Loucy (cell line): ENCODE data around the gene RPL23.

ENCODE experiments used
- H2AFZ ChIP-seq: fragments of 200-600 bp; sonication (generic); 2 replicates; pipeline ENCODE4 v1.6.0; 2016; ENCODE audit warnings: antibody characterized with exemption, mild to moderate bottlenecking, low read length, moderate library complexity
- H3F3A ChIP-seq: fragments of 200-600 bp; 2 replicates; pipeline ENCODE4 v1.6.0; 2016; ENCODE audit warnings: antibody characterized with exemption, low read depth, mild to moderate bottlenecking
- H3K27me3 ChIP-seq: fragments of 200-600 bp; sonication (generic); 2 replicates; pipeline ENCODE4 v1.6.1; 2014; ENCODE audit warnings: low read length, mild to moderate bottlenecking; ENCODE audit not compliant: insufficient read depth, poor library complexity, severe bottlenecking
- H3K36me3 ChIP-seq: fragments of 200-600 bp; sonication (generic); 2 replicates; pipeline ENCODE4 v1.6.1; 2016; ENCODE audit warnings: low read length; ENCODE audit not compliant: insufficient read depth
- H3K4me1 ChIP-seq: fragments of 200-600 bp; sonication (generic); 2 replicates; pipeline ENCODE4 v1.5.1; 2014; ENCODE audit warnings: low read length, mild to moderate bottlenecking; ENCODE audit not compliant: insufficient read depth, poor library complexity, severe bottlenecking
- H3K4me2 ChIP-seq: fragments of 200-600 bp; sonication (generic); 2 replicates; pipeline ENCODE4 v1.6.0; 2014; ENCODE audit warnings: antibody characterized with exemption, low read length, low read depth, mild to moderate bottlenecking; ENCODE audit not compliant: poor library complexity, severe bottlenecking
- H3K4me3 ChIP-seq: fragments of 200-600 bp; sonication (generic); 2 replicates; pipeline ENCODE4 v1.5.1; 2014; ENCODE audit warnings: low read length, mild to moderate bottlenecking, mixed read lengths; ENCODE audit not compliant: poor library complexity, severe bottlenecking
- H3K79me2 ChIP-seq: fragments of 200-600 bp; sonication (generic); 2 replicates; pipeline ENCODE4 v1.6.1; 2014; ENCODE audit warnings: low read length; ENCODE audit not compliant: insufficient read depth
- H3K9ac ChIP-seq: fragments of 200-600 bp; sonication (generic); 2 replicates; pipeline ENCODE4 v1.6.0; 2014; ENCODE audit warnings: mild to moderate bottlenecking, low read depth, low read length, moderate library complexity; ENCODE audit not compliant: poor library complexity, severe bottlenecking
- H3K9me2 ChIP-seq: fragments of 200-600 bp; sonication (generic); replicated peaks from 2 replicates; pipeline ENCODE4 v1.6.1; 2016; ENCODE audit warnings: low read depth, low read length, mixed read lengths
- H3K9me3 ChIP-seq: fragments of 200-600 bp; sonication (generic); 2 replicates; pipeline ENCODE4 v1.6.1; 2014; ENCODE audit warnings: mild to moderate bottlenecking, antibody characterized with exemption, low read length, low read depth; ENCODE audit not compliant: insufficient read depth
- H4K20me1 ChIP-seq: fragments of 200-600 bp; sonication (generic); 2 replicates; pipeline ENCODE4 v1.6.0; 2014; ENCODE audit warnings: antibody characterized with exemption, low read length, mild to moderate bottlenecking; ENCODE audit not compliant: insufficient read depth, poor library complexity, severe bottlenecking
- CTCF ChIP-seq: fragments of 200-600 bp; sonication (generic); conservative IDR thresholded peaks from 2 replicates; pipeline ENCODE4 v1.5.1; 2014; ENCODE audit warnings: mild to moderate bottlenecking, antibody characterized with exemption, low read length
- EZH2phosphoT487 ChIP-seq: fragments of 200-600 bp; IDR thresholded peaks from 2 replicates; pipeline ENCODE4 v1.6.1; 2018; ENCODE audit warnings: antibody characterized with exemption, mild to moderate bottlenecking, moderate library complexity, borderline replicate concordance

Gene RPL23

GRCh38 chr17:38893607-38894006 lies 40.1 kb upstream of the RPL23 start:
- Histone ChIP-seq H3K79me2 (peaks cover 56% of the 10 kb centered on the region), H3K9me3 (no peaks in the 10 kb centered on the region), H3K4me2 (peak overlapping the region; percentile 43), H3K36me3 (peaks cover 84% of the 10 kb centered on the region; the same call in 1 of the 2 replicates), H3K27me3 (no peaks in the 10 kb centered on the region), H2AFZ (no peak overlapping the region), H3K4me3 (no peak overlapping the region), H4K20me1 (peaks cover 11% of the 10 kb centered on the region), H3K9ac (peak overlapping the region; percentile 45), H3K4me1 (peaks cover 45% of the 10 kb centered on the region), H3K9me2 (no peaks in the 10 kb centered on the region), H3F3A (no peaks in the 10 kb centered on the region)
- TF ChIP-seq EZH2phosphoT487 (no peak), CTCF (no peak)

GRCh38 chr17:38893113-38893512 lies 39.6 kb upstream of the RPL23 start:
- Histone ChIP-seq H4K20me1 (peaks cover 11% of the 10 kb centered on the region), H3K27me3 (no peaks in the 10 kb centered on the region), H3K4me3 (no peak overlapping the region), H2AFZ (no peak overlapping the region), H3K4me2 (peak overlapping the region; percentile 43), H3F3A (no peaks in the 10 kb centered on the region), H3K36me3 (peaks cover 88% of the 10 kb centered on the region; the same call in 1 of the 2 replicates), H3K79me2 (peaks cover 61% of the 10 kb centered on the region), H3K4me1 (peaks cover 40% of the 10 kb centered on the region), H3K9me2 (no peaks in the 10 kb centered on the region), H3K9ac (peak overlapping the region; percentile 45), H3K9me3 (no peaks in the 10 kb centered on the region)
- TF ChIP-seq CTCF (no peak), EZH2phosphoT487 (no peak)

- H3K36me3 ChIP-seq = peaks cover 93% of the 10 kb centered on the region; the same call in 1 of the 2 replicates
Observed at GRCh38 chr17:38892620-38893019, 39.1 kb upstream of the RPL23 start.

More at GRCh38 chr17:38892620-38893019, 39.1 kb upstream of the RPL23 start:
- Histone ChIP-seq H3K4me1 (peaks cover 35% of the 10 kb centered on the region), H2AFZ (no peak overlapping the region), H3K9me2 (no peaks in the 10 kb centered on the region), H3K27me3 (no peaks in the 10 kb centered on the region), H3K4me3 (no peak overlapping the region), H3K9ac (no peak overlapping the region), H3F3A (no peaks in the 10 kb centered on the region), H3K4me2 (no peak overlapping the region), H3K79me2 (peaks cover 61% of the 10 kb centered on the region), H4K20me1 (peaks cover 13% of the 10 kb centered on the region), H3K9me3 (no peaks in the 10 kb centered on the region)
- no peak for TF ChIP-seq CTCF
- TF ChIP-seq EZH2phosphoT487 = no peak
